A549 treated with Hydrocortisone at 1 μM for 4 hours (cell line): ENCODE results near the gene DAZ1. TPM values are rescaled to one million over a fixed set of nuclear protein-coding genes. Genes with fewer than 3 reads are reported as not detected.

Experiments
- total RNA-seq: library from RNA; stranded (reverse); fragments of 200-300 nt; extraction: Qiagen RNA extraction; gene quantifications from 5 replicates; pipeline ENCODE4 v1.2.3, GENCODE V29; 2022

The DAZ1 gene, protein sequence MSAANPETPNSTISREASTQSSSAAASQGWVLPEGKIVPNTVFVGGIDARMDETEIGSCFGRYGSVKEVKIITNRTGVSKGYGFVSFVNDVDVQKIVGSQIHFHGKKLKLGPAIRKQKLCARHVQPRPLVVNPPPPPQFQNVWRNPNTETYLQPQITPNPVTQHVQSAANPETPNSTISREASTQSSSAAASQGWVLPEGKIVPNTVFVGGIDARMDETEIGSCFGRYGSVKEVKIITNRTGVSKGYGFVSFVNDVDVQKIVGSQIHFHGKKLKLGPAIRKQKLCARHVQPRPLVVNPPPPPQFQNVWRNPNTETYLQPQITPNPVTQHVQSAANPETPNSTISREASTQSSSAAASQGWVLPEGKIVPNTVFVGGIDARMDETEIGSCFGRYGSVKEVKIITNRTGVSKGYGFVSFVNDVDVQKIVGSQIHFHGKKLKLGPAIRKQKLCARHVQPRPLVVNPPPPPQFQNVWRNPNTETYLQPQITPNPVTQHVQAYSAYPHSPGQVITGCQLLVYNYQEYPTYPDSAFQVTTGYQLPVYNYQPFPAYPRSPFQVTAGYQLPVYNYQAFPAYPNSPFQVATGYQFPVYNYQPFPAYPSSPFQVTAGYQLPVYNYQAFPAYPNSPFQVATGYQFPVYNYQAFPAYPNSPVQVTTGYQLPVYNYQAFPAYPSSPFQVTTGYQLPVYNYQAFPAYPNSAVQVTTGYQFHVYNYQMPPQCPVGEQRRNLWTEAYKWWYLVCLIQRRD
- total RNA-seq = not detected in 5 replicates

GRCh38 chrY:23198908-23199307, at the start of gene DAZ1:
DAZ1 (minus strand) TSS chrY:23199008; CDS start chrY:23198800, 208 bp downstream.

DNA sequence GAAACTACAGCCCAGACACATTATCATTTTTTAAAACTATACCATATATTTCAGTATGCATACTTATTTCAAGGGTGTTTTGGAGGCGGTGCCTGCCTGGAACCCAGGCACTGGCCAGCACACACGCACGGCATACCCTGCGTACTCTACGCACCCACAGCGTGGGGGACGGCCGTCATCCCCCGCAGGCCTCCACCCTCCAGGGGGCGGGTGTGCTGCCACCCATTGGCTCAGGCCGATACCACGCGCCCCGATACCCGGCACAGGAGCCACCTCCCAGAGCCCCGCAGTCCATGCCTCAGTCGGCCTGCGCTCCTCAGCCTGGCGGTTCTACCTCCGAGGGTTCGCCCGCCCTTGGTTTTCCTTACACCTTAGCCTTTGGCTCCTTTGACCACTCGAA, 20.4 kb upstream of the DAZ1 start, which contains the start of gene DAZ2:
Gene DAZ2 (plus strand): TSS at position 301 of the 400 bp plus-strand sequence. CDS start 208 bp downstream, outside the sequence.

Other genes with a start within 250 kb of the DAZ1 start
- not detected in 5 replicates for gene BPY2, start 214.7 kb downstream of the DAZ1 start, total RNA-seq
- not detected in 5 replicates for gene DAZ2, start 20.5 kb upstream of the DAZ1 start, total RNA-seq